NB4 (cell line): ENCODE data around the gene FOCAD.

ENCODE experiments used
- DNase-seq: peaks from one replicate; pipeline ENCODE4 v3.0.0; 2010; ENCODE audit warnings: low read depth
- H3K4me3 ChIP-seq: one replicate; pipeline ENCODE4 v1.5.1; 2011; ENCODE audit warnings: mild to moderate bottlenecking, low read depth, low read length, moderate library complexity
- MYC ChIP-seq: IDR thresholded peaks from 2 replicates; pipeline ENCODE4 v1.6.1; 2011; ENCODE audit warnings: low read depth, low read length
- POLR2A ChIP-seq: IDR thresholded peaks from 2 replicates; pipeline ENCODE4 v1.6.1; 2011; ENCODE audit warnings: mild to moderate bottlenecking; ENCODE audit not compliant: insufficient read length; ENCODE audit errors: extremely low read depth
- TF ChIP-seq, protein P1 (sequence below): IDR thresholded peaks from 2 replicates; pipeline ENCODE4 v1.6.1; 2011; ENCODE audit warnings: low read depth, low read length
- TF ChIP-seq, protein P2 (sequence below): IDR thresholded peaks from one replicate; pipeline ENCODE4 v1.5.1; 2012; ENCODE audit warnings: low read depth, low read length

FOCAD gene

GRCh38 chr9:20838218-20838617 is 154.2 kb downstream of the FOCAD start:
- no peak overlapping the region for H3K4me3 ChIP-seq
- TF ChIP-seq, protein P1, sequence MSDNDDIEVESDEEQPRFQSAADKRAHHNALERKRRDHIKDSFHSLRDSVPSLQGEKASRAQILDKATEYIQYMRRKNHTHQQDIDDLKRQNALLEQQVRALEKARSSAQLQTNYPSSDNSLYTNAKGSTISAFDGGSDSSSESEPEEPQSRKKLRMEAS, result no peak
- TF ChIP-seq, protein P2, sequence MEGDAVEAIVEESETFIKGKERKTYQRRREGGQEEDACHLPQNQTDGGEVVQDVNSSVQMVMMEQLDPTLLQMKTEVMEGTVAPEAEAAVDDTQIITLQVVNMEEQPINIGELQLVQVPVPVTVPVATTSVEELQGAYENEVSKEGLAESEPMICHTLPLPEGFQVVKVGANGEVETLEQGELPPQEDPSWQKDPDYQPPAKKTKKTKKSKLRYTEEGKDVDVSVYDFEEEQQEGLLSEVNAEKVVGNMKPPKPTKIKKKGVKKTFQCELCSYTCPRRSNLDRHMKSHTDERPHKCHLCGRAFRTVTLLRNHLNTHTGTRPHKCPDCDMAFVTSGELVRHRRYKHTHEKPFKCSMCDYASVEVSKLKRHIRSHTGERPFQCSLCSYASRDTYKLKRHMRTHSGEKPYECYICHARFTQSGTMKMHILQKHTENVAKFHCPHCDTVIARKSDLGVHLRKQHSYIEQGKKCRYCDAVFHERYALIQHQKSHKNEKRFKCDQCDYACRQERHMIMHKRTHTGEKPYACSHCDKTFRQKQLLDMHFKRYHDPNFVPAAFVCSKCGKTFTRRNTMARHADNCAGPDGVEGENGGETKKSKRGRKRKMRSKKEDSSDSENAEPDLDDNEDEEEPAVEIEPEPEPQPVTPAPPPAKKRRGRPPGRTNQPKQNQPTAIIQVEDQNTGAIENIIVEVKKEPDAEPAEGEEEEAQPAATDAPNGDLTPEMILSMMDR, result no peak
- TF ChIP-seq POLR2A (no peak), MYC (no peak)
- no peak for DNase-seq

GRCh38 chr9:20844916-20845315 is 160.9 kb downstream of the FOCAD start:
- H3K4me3 ChIP-seq, result no peak overlapping the region
- DNase-seq, result peak; percentile 42
- TF ChIP-seq POLR2A, result no peak
- no peak for TF ChIP-seq MYC
- TF ChIP-seq, protein P2, result no peak
- TF ChIP-seq, protein P1, result no peak

DNA sequence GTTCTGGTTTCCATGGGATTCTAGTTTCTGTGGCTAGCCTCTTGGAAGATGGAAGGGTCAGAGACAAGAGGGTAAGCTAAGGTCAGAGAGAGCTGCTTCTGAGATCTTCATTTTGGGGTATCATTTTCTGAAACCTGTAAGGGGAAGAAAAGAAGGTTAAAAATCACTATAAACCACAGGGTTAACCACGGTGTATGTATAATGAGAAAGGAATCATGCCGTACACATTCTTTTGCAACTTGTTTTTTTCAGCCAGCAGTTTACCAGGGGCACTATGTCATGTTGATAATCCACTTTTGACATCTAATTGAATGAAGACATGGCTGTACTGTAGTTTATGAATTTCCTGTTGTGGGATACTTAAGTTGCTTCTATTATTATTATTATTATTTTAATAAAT is 164.4 kb downstream of the FOCAD start:
- no peak overlapping the region for H3K4me3 ChIP-seq
- no peak for DNase-seq
- TF ChIP-seq, protein P1, result no peak

GRCh38 chr9:20853866-20854265 is 169.8 kb downstream of the FOCAD start:
- no peak for DNase-seq
- H3K4me3 ChIP-seq, result no peak overlapping the region
- TF ChIP-seq MYC (no peak), POLR2A (no peak)
- TF ChIP-seq, protein P2, result no peak
- TF ChIP-seq, protein P1, result no peak

GRCh38 chr9:20854444-20854843 is 170.4 kb downstream of the FOCAD start:
- no peak for TF ChIP-seq MYC
- TF ChIP-seq POLR2A, result no peak
- TF ChIP-seq, protein P1, result no peak
- TF ChIP-seq, protein P2, result no peak
- DNase-seq, result no peak
- H3K4me3 ChIP-seq, result no peak overlapping the region

DNA sequence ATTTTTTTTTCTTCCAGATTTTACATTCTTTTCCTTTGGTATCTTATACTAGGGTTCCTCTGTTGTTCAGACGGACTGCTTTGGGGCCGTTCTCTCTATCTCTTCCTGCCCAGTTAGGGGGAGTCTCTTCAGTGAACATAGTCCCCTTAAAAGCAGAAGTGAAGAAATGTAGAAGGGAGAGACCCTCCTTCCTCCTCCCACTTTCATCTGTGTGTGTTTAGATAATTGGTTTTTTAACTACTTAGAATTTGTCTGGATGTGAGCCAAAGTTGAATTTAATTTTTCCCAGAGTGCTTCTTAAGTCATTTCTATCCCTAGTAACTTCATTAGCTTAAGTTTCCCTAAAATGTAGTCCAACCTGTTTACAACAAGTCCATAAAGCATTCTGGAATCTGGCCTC is 179.9 kb downstream of the FOCAD start:
- DNase-seq, result peak; percentile 72
- H3K4me3 ChIP-seq, result no peak overlapping the region
- TF ChIP-seq POLR2A (no peak), MYC (no peak)
- TF ChIP-seq, protein P1, result no peak
- TF ChIP-seq, protein P2, result no peak
